Measurements from ENCODE around the gene CRYGN. TPM values are rescaled to one million over a fixed set of nuclear protein-coding genes. Genes with fewer than 3 reads are reported as not detected.
A peak's percentile ranks its signal among the peaks of the same experiment; 100 is the strongest.

CRYGN gene
- total and polyA plus RNA-seq, 2 experiments from 2014 or later, result 0.59 to 1.5 TPM

DNA sequence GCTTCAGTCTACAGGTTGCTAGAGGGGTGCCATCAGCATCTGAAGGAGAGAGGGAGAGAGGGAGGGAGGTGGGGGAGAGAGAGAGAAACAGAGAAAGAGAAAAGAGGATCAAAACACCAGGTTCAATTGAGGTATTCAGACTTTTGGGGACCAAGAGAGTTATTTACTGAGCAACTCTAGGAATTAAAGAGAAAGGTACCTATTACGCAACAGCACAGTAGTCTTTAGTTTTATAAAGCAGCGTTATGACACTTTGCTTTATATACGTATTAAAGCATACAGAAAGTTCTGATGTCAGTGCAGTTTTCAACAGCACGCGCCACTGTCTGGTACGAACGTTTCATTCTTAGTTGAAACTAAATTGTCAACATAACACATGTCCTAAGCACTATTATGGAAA lies 37.9 kb upstream of the CRYGN start:
- Histone ChIP-seq H2AFZ (no peak overlapping the region), H3K9me2 (ENCODE audit: insufficient read depth) (no peaks in the 10 kb centered on the region), H3K27ac (ENCODE audit: low read depth) (no peak overlapping the region), H3K4me3 (no peak overlapping the region), H3K79me2 (replicated peaks; ENCODE audit: insufficient read depth) (peaks cover 91% of the 10 kb centered on the region), H3K27me3 (ENCODE audit: insufficient read depth) (no peaks in the 10 kb centered on the region), H4K20me1 (replicated peaks; ENCODE audit: insufficient read depth) (peaks cover 23% of the 10 kb centered on the region), H3F3A (replicated peaks; ENCODE audit: low read depth) (peaks cover 3% of the 10 kb centered on the region), H3K4me1 (ENCODE audit: insufficient read depth) (peaks cover 55% of the 10 kb centered on the region), H3K36me3 (ENCODE audit: insufficient read depth) (peaks cover 8% of the 10 kb centered on the region), H3K4me2 (peak overlapping the region; percentile 33; the same call in 1 of the 2 replicates)
- H3K27me3 Mint-ChIP-seq (ENCODE audit: insufficient read depth, low read depth, poor library complexity), result peaks cover 4% of the 10 kb centered on the region
- H3K27ac Mint-ChIP-seq, result peak overlapping the region; percentile 80; the same call in 1 of the 2 replicates
- TF ChIP-seq ZNF114 (CRISPR knock-in tag; IDR thresholded peaks at IDR 0.05) (no peak), EZH2phosphoT487 (IDR thresholded peaks at IDR 0.05; ENCODE audit: unreplicated experiment) (no peak), STAT1 (IDR thresholded peaks at IDR 0.05; ENCODE audit: unreplicated experiment) (no peak), EZH2 (IDR thresholded peaks at IDR 0.05; ENCODE audit: low read depth, unreplicated experiment) (no peak), ZNF331 (CRISPR knock-in tag; IDR thresholded peaks at IDR 0.05; ENCODE audit: low read depth) (no peak), CREB1 (CRISPR knock-in tag; IDR thresholded peaks at IDR 0.05; ENCODE audit: low read depth) (no peak)
- TF ChIP-seq, protein P1, sequence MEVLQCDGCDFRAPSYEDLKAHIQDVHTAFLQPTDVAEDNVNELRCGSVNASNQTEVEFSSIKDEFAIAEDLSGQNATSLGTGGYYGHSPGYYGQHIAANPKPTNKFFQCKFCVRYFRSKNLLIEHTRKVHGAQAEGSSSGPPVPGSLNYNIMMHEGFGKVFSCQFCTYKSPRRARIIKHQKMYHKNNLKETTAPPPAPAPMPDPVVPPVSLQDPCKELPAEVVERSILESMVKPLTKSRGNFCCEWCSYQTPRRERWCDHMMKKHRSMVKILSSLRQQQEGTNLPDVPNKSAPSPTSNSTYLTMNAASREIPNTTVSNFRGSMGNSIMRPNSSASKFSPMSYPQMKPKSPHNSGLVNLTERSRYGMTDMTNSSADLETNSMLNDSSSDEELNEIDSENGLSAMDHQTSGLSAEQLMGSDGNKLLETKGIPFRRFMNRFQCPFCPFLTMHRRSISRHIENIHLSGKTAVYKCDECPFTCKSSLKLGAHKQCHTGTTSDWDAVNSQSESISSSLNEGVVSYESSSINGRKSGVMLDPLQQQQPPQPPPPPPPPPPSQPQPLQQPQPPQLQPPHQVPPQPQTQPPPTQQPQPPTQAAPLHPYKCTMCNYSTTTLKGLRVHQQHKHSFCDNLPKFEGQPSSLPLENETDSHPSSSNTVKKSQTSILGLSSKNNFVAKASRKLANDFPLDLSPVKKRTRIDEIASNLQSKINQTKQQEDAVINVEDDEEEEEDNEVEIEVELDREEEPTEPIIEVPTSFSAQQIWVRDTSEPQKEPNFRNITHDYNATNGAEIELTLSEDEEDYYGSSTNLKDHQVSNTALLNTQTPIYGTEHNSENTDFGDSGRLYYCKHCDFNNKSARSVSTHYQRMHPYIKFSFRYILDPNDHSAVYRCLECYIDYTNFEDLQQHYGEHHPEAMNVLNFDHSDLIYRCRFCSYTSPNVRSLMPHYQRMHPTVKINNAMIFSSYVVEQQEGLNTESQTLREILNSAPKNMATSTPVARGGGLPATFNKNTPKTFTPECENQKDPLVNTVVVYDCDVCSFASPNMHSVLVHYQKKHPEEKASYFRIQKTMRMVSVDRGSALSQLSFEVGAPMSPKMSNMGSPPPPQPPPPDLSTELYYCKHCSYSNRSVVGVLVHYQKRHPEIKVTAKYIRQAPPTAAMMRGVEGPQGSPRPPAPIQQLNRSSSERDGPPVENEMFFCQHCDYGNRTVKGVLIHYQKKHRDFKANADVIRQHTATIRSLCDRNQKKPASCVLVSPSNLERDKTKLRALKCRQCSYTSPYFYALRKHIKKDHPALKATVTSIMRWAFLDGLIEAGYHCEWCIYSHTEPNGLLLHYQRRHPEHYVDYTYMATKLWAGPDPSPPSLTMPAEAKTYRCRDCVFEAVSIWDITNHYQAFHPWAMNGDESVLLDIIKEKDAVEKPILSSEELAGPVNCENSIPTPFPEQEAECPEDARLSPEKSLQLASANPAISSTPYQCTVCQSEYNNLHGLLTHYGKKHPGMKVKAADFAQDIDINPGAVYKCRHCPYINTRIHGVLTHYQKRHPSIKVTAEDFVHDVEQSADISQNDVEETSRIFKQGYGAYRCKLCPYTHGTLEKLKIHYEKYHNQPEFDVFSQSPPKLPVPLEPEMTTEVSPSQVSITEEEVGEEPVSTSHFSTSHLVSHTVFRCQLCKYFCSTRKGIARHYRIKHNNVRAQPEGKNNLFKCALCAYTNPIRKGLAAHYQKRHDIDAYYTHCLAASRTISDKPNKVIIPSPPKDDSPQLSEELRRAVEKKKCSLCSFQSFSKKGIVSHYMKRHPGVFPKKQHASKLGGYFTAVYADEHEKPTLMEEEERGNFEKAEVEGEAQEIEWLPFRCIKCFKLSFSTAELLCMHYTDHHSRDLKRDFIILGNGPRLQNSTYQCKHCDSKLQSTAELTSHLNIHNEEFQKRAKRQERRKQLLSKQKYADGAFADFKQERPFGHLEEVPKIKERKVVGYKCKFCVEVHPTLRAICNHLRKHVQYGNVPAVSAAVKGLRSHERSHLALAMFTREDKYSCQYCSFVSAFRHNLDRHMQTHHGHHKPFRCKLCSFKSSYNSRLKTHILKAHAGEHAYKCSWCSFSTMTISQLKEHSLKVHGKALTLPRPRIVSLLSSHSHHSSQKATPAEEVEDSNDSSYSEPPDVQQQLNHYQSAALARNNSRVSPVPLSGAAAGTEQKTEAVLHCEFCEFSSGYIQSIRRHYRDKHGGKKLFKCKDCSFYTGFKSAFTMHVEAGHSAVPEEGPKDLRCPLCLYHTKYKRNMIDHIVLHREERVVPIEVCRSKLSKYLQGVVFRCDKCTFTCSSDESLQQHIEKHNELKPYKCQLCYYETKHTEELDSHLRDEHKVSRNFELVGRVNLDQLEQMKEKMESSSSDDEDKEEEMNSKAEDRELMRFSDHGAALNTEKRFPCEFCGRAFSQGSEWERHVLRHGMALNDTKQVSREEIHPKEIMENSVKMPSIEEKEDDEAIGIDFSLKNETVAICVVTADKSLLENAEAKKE (CRISPR knock-in tag; IDR thresholded peaks at IDR 0.05), result no peak
- DNase-seq (ENCODE audit: low spot score) (no peak), ATAC-seq (peak; percentile 62)
- peaks cover 3% of the 10 kb centered on the region; the same call in 1 of the 3 replicates for H3K9me3 Mint-ChIP-seq
- peaks cover 48% of the 10 kb centered on the region for H3K4me1 Mint-ChIP-seq
- H3K4me3 Mint-ChIP-seq, result no peak overlapping the region
- peaks cover 52% of the 10 kb centered on the region for H3K36me3 Mint-ChIP-seq (ENCODE audit: low read depth)

Data from GM23338 (cell line).